ENCODE measurements around the gene TMEM134. TPM values are rescaled to one million over a fixed set of nuclear protein-coding genes. Genes with fewer than 3 reads are reported as not detected.

TMEM134 gene
- total RNA-seq, 4 donors from 2014 or later, result 69.0 to 138 (median 95.8) TPM

- Histone ChIP-seq H3K9me3 (no peaks in the 10 kb centered on the region), H3K4me1 (peaks cover 16 to 78% of the 10 kb centered on the region in 2 donors), H3K36me3 (no peaks in the 10 kb centered on the region), H3K27ac (peak within 1 kb of the TSS; percentile 43 to 75 (median 44)), H3K4me3 (replicated peaks in 1 of 3) (peak within 1 kb of the TSS in 1 of 3 donors; percentile 35), H3K27me3 (no peaks in the 10 kb centered on the region)
- TF ChIP-seq POLR2A (IDR thresholded peaks at IDR 0.05) (peak in 1 of 2 donors; percentile 20), CTCF (IDR thresholded peaks at IDR 0.05) (no peak)
- DNase-seq, result peak; percentile 54 to 65
- 0 to 8% methylated on average over 6 to 16 of the region's 67 CpGs for WGBS, 2 donors
- intact Hi-C loops (cut with DNase I), result no loop called here
These were observed 53.3 kb downstream of the TMEM134 start, which contains the start of gene CARNS1 for GRCh38 chr11:67415501-67416304. CARNS1 (plus strand) TSS chr11:67415678; CDS start chr11:67416200, 522 bp downstream.

GRCh38 chr11:67413266-67413849 lies 55.7 kb downstream of the TMEM134 start:
- 74 to 79% methylated on average over 2 of the region's 2 CpGs for WGBS, 2 donors
- peaks cover 9 to 56% of the 10 kb centered on the region in 2 donors for H3K4me1 ChIP-seq
- TF ChIP-seq POLR2A (IDR thresholded peaks at IDR 0.05) (no peak), CTCF (IDR thresholded peaks at IDR 0.05) (no peak)

DNA sequence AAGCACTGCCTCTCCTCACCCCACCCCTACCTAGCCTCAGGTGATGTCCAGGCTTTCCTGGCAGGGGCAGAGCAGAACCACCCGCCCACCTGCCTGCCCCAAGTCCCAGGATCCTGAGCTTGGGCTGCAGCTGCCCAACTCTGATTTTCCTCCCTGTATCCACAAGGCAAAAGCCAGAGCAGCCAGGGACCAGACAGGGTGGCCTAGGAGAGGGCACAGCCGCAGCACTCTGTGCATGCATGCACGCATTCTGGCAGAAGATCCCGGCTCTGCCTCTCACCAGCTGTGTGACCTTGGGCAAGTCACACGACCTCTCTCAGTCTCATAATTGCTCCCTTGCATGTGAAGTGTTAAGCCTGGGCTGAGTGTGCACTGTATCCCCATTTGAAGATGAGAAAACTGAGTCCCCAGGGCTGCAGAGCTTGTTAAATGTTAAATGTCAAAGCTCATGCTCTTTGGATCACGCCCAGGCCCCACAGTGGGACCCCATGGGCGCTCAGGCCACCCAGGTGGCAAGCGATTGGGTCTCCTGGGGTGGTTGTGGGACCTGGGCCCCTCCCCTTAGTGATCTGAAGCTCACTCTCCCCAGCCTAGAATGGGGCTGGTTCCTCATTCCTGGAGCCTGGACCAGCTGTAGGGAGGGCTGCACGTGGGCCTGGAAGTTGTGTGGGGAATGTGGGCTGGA lies 56.4 kb downstream of the TMEM134 start:
- Histone ChIP-seq H3K27ac (no peak overlapping the region), H3K4me3 (replicated peaks in 1 of 3) (no peak overlapping the region), H3K36me3 (no peaks in the 10 kb centered on the region), H3K9me3 (no peaks in the 10 kb centered on the region), H3K4me1 (peaks cover 9 to 49% of the 10 kb centered on the region in 2 donors), H3K27me3 (no peaks in the 10 kb centered on the region)
- TF ChIP-seq POLR2A (IDR thresholded peaks at IDR 0.05) (no peak), CTCF (IDR thresholded peaks at IDR 0.05) (no peak)
- intact Hi-C loops (cut with DNase I), result no loop called here
- WGBS, 2 donors, result 72 to 88% methylated on average over 6 to 9 of the region's 9 CpGs
- DNase-seq, result no peak

More at GRCh38 chr11:67413266-67413849, 55.7 kb downstream of the TMEM134 start:
- Histone ChIP-seq H3K9me3 (no peaks in the 10 kb centered on the region), H3K27me3 (no peaks in the 10 kb centered on the region), H3K27ac (no peak overlapping the region), H3K4me3 (replicated peaks in 1 of 3) (no peak overlapping the region), H3K36me3 (no peaks in the 10 kb centered on the region)
- no peak for DNase-seq
- intact Hi-C loops (cut with DNase I), result no loop called here

DNA sequence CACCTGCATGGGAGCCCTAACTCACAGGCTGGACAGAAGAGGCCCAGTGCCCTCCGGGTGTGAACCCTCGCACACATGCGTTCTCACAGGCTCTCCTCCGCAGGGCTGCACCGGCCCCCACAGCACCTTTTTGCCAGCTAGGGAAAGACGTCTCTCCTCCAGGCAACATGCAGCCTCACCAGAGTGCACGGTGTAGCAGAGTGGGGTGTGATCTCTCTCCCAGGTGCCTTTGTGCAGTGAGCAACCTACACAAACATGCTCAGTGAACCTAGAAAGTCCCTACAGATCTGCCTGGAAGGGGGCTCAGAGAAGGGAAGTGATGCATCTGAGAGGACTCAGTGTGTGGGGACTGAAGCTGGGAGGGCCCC lies 57.3 kb downstream of the TMEM134 start:
- WGBS, 2 donors, result 20 to 40% methylated on average over 1 to 7 of the region's 7 CpGs
- intact Hi-C loops (cut with DNase I), result no loop called here
- Histone ChIP-seq H3K9me3 (no peaks in the 10 kb centered on the region), H3K27me3 (no peaks in the 10 kb centered on the region), H3K27ac (no peak overlapping the region), H3K36me3 (no peaks in the 10 kb centered on the region), H3K4me3 (replicated peaks in 1 of 3) (no peak overlapping the region), H3K4me1 (peaks cover 9 to 40% of the 10 kb centered on the region in 2 donors)
- no peak for TF ChIP-seq POLR2A (IDR thresholded peaks at IDR 0.05)
- TF ChIP-seq CTCF (IDR thresholded peaks at IDR 0.05), result no peak
- DNase-seq, result no peak

Small RNA genes lying within 50 kb of the gene (microRNA-seq; reads per million reads assigned to microRNA genes)
- gene MIR6752, result not detected

Small RNA genes lying within 50 kb of the gene (small RNA-seq; reads per million reads assigned to genes)
- gene MIR6752, result not detected

Other genes starting within 250 kb of the TMEM134 start
- gene GRK2, start 202.8 kb downstream of the TMEM134 start, total RNA-seq, result 10 to 100 TPM; 32.8 to 55.8 (median 40.6) TPM
- gene ANKRD13D, start 179.9 kb downstream of the TMEM134 start, total RNA-seq, result 10 to 100 TPM; 27.9 to 36.8 (median 31.5) TPM
- 10 to 100 TPM; 50.5 to 59.9 (median 54.4) TPM for gene SSH3, start 165.7 kb downstream of the TMEM134 start, total RNA-seq
- gene POLD4, start 115.7 kb downstream of the TMEM134 start, total RNA-seq, result 100 to 1,000 TPM in 1 of 4 donors, 10 to 100 TPM in 3; 38.6 to 105 (median 60.6) TPM
- 1 to 10 TPM; 4.3 to 9.4 (median 6.9) TPM for gene CLCF1, start 95.7 kb downstream of the TMEM134 start, total RNA-seq
- 10 to 100 TPM; 22.7 to 38.0 (median 31.0) TPM for gene RAD9A, start 77.3 kb downstream of the TMEM134 start, total RNA-seq
- 100 to 1,000 TPM; 164 to 216 (median 191) TPM for gene PPP1CA, start 67.4 kb downstream of the TMEM134 start, total RNA-seq
- gene TBC1D10C, start 65.2 kb downstream of the TMEM134 start, total RNA-seq, result 10 to 100 TPM in 2 of 4 donors, 1 to 10 TPM in 2; 8.8 to 16.0 (median 11.6) TPM
- gene CARNS1, start 53.6 kb downstream of the TMEM134 start, total RNA-seq, result 1 to 10 TPM; 3.8 to 9.8 (median 5.9) TPM
- gene RPS6KB2, start 40.8 kb downstream of the TMEM134 start, total RNA-seq, result 100 to 1,000 TPM in 1 of 4 donors, 10 to 100 TPM in 3; 44.1 to 102 (median 62.2) TPM
- gene PTPRCAP, start 31.6 kb downstream of the TMEM134 start, total RNA-seq, result 1 to 10 TPM; 5.6 to 7.2 (median 6.4) TPM
- gene CORO1B, start 25.8 kb downstream of the TMEM134 start, total RNA-seq, result 100 to 1,000 TPM in 1 of 4 donors, 10 to 100 TPM in 3; 73.9 to 102 (median 81.3) TPM
- not detected for gene GPR152, start 16.5 kb downstream of the TMEM134 start, total RNA-seq
- gene CABP4, start 13.9 kb downstream of the TMEM134 start, total RNA-seq, result 1 to 10 TPM in 1 of 4 donors, under 1 TPM in 2, not detected in 1; 0.33 to 6.4 (median 0.39) TPM
- 100 to 1,000 TPM in 1 of 4 donors, 10 to 100 TPM in 3; 58.2 to 100 (median 83.2) TPM for gene AIP, start 13.8 kb upstream of the TMEM134 start, total RNA-seq
- gene PITPNM1, start 36.1 kb upstream of the TMEM134 start, total RNA-seq, result 10 to 100 TPM; 22.8 to 52.6 (median 47.2) TPM
- gene CDK2AP2, start 38.9 kb upstream of the TMEM134 start, total RNA-seq, result 100 to 1,000 TPM in 2 of 4 donors, 10 to 100 TPM in 2; 90.0 to 240 (median 148) TPM
- not detected for gene CABP2, start 54.2 kb upstream of the TMEM134 start, total RNA-seq
- gene GSTP1, start 114.6 kb upstream of the TMEM134 start, total RNA-seq, result 1,000 to 10,000 TPM in 3 of 4 donors, 100 to 1,000 TPM in 1; 877 to 4,013 (median 1,716) TPM
- 100 to 1,000 TPM; 323 to 401 (median 356) TPM for gene NDUFV1, start 137.7 kb upstream of the TMEM134 start, total RNA-seq
- gene NUDT8, start 160.7 kb upstream of the TMEM134 start, total RNA-seq, result 10 to 100 TPM; 16.7 to 67.7 (median 51.1) TPM
- not detected for gene TBX10, start 170.5 kb upstream of the TMEM134 start, total RNA-seq
- not detected for gene ACY3, start 181.5 kb upstream of the TMEM134 start, total RNA-seq
- 1 to 10 TPM in 1 of 4 donors, not detected in 3; 1.3 TPM for gene ALDH3B2, start 205.4 kb upstream of the TMEM134 start, total RNA-seq

Measured in thyroid gland (tissue), 4 donors.